SU-DHL-6 (cell line): ENCODE measurements around the gene VEGFB.

Source experiments
- H2AFZ ChIP-seq: fragments of 200-600 bp; sonication (generic); 2 replicates; pipeline ENCODE4 v1.6.1; 2014; ENCODE audit warnings: low read depth, mild to moderate bottlenecking, moderate library complexity, mixed read lengths, antibody characterized with exemption, low read length; ENCODE audit not compliant: severe bottlenecking
- H3F3A ChIP-seq: fragments of 200-600 bp; shearing (Covaris generic); 2 replicates; pipeline ENCODE4 v1.6.0; 2016; ENCODE audit warnings: antibody characterized with exemption, mild to moderate bottlenecking; ENCODE audit not compliant: insufficient read depth
- H3K27ac ChIP-seq: fragments of 200-600 bp; sonication (generic); 2 replicates; pipeline ENCODE4 v1.5.1; 2016; ENCODE audit warnings: low read depth, mild to moderate bottlenecking, low read length, moderate library complexity, mixed read lengths
- H3K27me3 ChIP-seq: fragments of 200-600 bp; sonication (generic), shearing (Covaris generic); 2 replicates; pipeline ENCODE4 v1.6.0; 2014; ENCODE audit warnings: mild to moderate bottlenecking, low read length
- H3K36me3 ChIP-seq: fragments of 200-600 bp; sonication (generic); 2 replicates; pipeline ENCODE4 v1.6.1; 2014; ENCODE audit warnings: mild to moderate bottlenecking, low read length, mixed read lengths
- H3K4me2 ChIP-seq: fragments of 300-600, 200-600 bp; shearing (Covaris generic), sonication (generic); 2 replicates; pipeline ENCODE4 v1.6.0; 2014; ENCODE audit warnings: low read length, low read depth, mild to moderate bottlenecking; ENCODE audit not compliant: poor library complexity, severe bottlenecking
- H3K4me3 ChIP-seq: fragments of 200-600 bp; sonication (generic); 2 replicates; pipeline ENCODE4 v1.5.1; 2014; ENCODE audit warnings: antibody characterized with exemption, low read length, mild to moderate bottlenecking, mixed read lengths; ENCODE audit not compliant: insufficient read depth, poor library complexity, severe bottlenecking
- H3K79me2 ChIP-seq: fragments of 200-600 bp; sonication (generic); 2 replicates; pipeline ENCODE4 v1.6.1; 2014; ENCODE audit warnings: mild to moderate bottlenecking, low read length, moderate library complexity; ENCODE audit not compliant: insufficient read depth
- H3K9ac ChIP-seq: fragments of 200-600 bp; sonication (generic); 2 replicates; pipeline ENCODE4 v1.7.0; 2014; ENCODE audit warnings: mild to moderate bottlenecking, low read length
- H3K9me2 ChIP-seq: fragments of 200-600 bp; sonication (generic); replicated peaks from 2 replicates; pipeline ENCODE4 v1.6.1; 2014; ENCODE audit warnings: low read length; ENCODE audit not compliant: insufficient read depth
- H3K9me3 ChIP-seq: fragments of 200-600 bp; sonication (generic); 2 replicates; pipeline ENCODE4 v1.6.1; 2014; ENCODE audit warnings: low read length, mixed read lengths; ENCODE audit not compliant: insufficient read depth
- H4K20me1 ChIP-seq: fragments of 200-600 bp; sonication (generic); 2 replicates; pipeline ENCODE4 v1.6.1; 2014; ENCODE audit warnings: low read depth, mild to moderate bottlenecking, antibody characterized with exemption, low read length, moderate library complexity, mixed read lengths
- EZH2phosphoT487 ChIP-seq: fragments of 200-600 bp; sonication (generic), shearing (Covaris generic); conservative IDR thresholded peaks from 2 replicates; pipeline ENCODE4 v1.6.1; 2018; ENCODE audit warnings: mild to moderate bottlenecking, antibody characterized with exemption, low read length, moderate library complexity, mixed read lengths
- TF ChIP-seq, protein P1 (sequence below): fragments of 200-600 bp; sonication (generic); IDR thresholded peaks from one replicate; pipeline ENCODE4 v1.5.1; 2017; ENCODE audit warnings: antibody characterized with exemption, mild to moderate bottlenecking, low read length, moderate library complexity; ENCODE audit not compliant: insufficient read depth, poor library complexity, severe bottlenecking

The VEGFB gene

DNA sequence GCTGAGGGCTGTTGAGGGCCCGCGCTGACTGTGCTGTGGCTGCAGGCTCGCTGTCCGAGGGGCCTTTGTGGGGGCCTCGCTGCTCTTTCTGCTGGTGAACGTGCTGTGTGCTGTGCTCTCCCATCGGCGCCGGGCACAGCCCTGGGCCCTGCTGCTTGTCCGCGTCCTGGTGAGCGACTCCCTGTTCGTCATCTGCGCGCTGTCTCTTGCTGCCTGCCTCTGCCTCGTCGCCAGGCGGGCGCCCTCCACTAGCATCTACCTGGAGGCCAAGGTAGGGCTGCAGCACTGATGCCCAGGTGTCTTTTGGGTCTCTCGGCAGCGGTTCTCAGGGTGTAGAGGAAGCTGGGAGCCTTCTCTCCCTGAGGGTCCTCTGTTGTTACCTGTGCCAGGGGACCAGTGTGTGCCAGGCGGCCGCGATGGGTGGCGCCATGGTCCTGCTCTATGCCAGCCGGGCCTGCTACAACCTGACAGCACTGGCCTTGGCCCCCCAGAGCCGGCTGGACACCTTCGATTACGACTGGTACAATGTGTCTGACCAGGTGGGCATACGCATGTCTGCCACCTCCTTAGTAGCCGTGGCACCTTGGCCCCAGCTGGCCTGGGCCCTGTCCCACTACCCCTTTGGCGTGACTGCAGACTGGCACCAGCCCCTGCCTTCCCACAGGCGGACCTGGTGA, 53.4 kb downstream of the VEGFB start:
- Histone ChIP-seq H3K4me3 (no peak overlapping the region), H4K20me1 (no peaks in the 10 kb centered on the region), H2AFZ (no peak overlapping the region), H3K36me3 (no peaks in the 10 kb centered on the region), H3F3A (peaks cover 4% of the 10 kb centered on the region; the same call in 1 of the 2 replicates), H3K9me2 (no peaks in the 10 kb centered on the region), H3K9ac (no peak overlapping the region), H3K4me2 (no peak overlapping the region), H3K9me3 (no peaks in the 10 kb centered on the region), H3K27me3 (no peaks in the 10 kb centered on the region), H3K79me2 (0 out of 2 replicates have a peak, but pooled peaks cover 4% of the 10 kb centered on the region), H3K27ac (no peak overlapping the region)
- TF ChIP-seq EZH2phosphoT487 = no peak
- TF ChIP-seq, protein P1, sequence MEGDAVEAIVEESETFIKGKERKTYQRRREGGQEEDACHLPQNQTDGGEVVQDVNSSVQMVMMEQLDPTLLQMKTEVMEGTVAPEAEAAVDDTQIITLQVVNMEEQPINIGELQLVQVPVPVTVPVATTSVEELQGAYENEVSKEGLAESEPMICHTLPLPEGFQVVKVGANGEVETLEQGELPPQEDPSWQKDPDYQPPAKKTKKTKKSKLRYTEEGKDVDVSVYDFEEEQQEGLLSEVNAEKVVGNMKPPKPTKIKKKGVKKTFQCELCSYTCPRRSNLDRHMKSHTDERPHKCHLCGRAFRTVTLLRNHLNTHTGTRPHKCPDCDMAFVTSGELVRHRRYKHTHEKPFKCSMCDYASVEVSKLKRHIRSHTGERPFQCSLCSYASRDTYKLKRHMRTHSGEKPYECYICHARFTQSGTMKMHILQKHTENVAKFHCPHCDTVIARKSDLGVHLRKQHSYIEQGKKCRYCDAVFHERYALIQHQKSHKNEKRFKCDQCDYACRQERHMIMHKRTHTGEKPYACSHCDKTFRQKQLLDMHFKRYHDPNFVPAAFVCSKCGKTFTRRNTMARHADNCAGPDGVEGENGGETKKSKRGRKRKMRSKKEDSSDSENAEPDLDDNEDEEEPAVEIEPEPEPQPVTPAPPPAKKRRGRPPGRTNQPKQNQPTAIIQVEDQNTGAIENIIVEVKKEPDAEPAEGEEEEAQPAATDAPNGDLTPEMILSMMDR = no peak

DNA sequence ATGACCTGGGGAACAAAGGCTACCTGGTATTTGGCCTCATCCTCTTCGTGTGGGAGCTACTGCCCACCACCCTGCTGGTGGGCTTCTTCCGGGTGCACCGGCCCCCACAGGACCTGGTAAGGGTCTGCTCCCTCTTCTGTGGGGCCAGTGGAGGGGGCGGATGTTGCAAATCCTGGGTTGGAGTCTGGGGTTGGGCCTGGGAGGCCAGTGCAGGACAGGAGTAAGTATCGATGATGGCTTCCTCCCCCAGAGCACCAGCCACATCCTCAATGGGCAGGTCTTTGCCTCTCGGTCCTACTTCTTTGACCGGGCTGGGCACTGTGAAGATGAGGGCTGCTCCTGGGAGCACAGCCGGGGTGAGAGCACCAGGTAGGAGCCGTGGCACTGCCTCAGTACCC, 54.0 kb downstream of the VEGFB start:
- no peaks in the 10 kb centered on the region for H3K9me3 ChIP-seq
- no peaks in the 10 kb centered on the region for H3K36me3 ChIP-seq
- no peaks in the 10 kb centered on the region for H3K9me2 ChIP-seq
- 0 out of 2 replicates have a peak, but pooled peaks cover 1% of the 10 kb centered on the region for H3K79me2 ChIP-seq
- H3K9ac ChIP-seq = no peak overlapping the region
- no peak for TF ChIP-seq EZH2phosphoT487
- TF ChIP-seq, protein P1 = no peak
- no peak overlapping the region for H2AFZ ChIP-seq
- no peaks in the 10 kb centered on the region for H4K20me1 ChIP-seq
- peaks cover 4% of the 10 kb centered on the region; the same call in 1 of the 2 replicates for H3F3A ChIP-seq
- no peaks in the 10 kb centered on the region for H3K27me3 ChIP-seq
- H3K27ac ChIP-seq = no peak overlapping the region
- H3K4me2 ChIP-seq = no peak overlapping the region
- no peak overlapping the region for H3K4me3 ChIP-seq
